HG03342 (cell line): ENCODE measurements around the gene DFFB.
A peak's percentile ranks its signal among the peaks of the same experiment; 100 is the strongest.

ENCODE experiments used
- ATAC-seq: cut with Tn5 transposase; IDR thresholded peaks from one replicate; pipeline ENCODE4 v1.9.1; 2021; ENCODE audit warnings: mild to moderate bottlenecking, moderate library complexity; ENCODE audit not compliant: unreplicated experiment

DFFB gene

DNA sequence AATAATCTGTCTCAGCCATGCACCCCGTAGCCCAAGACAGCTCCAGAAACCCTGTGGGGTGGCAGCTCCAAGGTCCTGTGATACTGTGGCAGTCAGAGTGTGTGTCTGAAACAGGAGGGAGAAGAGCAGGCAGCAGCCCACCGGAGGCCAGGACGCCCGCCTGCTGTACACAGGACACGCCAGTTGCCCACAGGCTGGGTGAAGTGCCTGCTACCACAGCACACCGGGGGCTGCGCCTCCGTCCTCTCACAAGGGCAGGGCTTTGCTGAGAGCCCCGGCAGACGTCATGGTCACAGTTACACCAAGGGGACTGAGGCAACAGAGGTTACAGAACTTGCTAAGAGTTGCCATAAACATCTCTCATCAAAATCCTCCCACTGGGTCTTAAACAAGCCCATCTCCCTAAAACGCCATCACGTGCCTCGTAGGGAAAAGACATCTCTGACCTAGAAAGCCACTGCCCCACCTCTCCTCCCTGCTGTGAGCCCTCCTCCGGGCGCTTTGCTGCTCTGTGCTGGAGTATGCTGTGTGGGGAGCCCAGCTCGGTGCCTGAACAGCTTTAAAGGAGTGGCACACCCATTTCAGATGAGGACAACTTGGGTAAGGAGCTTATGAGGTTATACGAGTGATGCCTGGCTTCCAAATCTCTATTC, 37.5 kb downstream of the DFFB start:
- no peak for ATAC-seq

DNA sequence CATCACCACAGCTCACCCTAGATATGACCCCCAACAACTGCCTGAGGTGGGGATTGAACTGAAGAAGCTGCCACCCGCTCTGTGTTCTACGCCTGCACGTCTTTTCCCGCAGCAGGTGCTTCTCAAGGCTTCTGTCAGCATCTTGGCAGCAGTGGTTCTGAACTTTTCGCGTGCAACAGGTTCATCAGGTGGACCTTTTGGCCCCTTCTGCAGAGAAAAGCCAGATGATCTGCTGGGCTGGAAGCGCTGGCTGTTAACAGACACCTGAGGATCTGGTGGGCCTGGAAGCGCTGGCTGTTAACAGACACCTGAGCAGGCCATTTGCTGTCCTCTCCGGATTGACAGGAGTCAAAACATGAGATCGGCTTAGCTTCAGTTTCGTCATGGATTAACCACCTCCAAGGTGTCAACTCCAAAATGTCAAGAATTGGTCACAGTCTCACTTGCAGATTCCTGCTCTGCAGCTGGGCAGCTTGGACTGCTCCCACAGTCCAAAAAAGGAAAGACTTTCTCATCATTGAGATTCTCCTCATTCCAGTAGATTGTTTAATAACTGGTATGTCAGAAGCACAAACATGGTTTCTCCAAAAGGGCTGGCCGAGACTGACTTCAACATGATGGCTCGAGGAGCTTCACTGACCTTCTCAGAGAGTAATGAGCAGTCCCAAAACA, 38.1 kb downstream of the DFFB start:
- ATAC-seq = no peak

DNA sequence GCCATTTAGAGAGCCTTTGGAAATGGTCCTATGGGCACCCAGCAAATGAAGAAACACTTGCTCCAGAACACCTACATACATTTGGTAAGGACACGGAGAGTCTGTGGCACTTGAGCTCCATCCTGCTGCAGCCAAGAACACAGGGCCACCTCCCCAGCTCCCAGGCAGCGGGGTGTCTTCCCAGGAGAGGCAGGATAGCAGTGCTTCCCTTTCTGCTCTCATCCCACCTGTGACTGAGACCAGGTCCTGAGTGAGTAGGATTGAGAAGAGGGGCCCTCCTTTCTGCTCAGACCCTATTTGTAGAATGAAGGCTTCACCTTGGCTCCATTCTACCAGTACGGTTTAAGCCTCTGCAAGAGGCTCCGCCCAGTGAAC, 38.7 kb downstream of the DFFB start:
- ATAC-seq = no peak

DNA sequence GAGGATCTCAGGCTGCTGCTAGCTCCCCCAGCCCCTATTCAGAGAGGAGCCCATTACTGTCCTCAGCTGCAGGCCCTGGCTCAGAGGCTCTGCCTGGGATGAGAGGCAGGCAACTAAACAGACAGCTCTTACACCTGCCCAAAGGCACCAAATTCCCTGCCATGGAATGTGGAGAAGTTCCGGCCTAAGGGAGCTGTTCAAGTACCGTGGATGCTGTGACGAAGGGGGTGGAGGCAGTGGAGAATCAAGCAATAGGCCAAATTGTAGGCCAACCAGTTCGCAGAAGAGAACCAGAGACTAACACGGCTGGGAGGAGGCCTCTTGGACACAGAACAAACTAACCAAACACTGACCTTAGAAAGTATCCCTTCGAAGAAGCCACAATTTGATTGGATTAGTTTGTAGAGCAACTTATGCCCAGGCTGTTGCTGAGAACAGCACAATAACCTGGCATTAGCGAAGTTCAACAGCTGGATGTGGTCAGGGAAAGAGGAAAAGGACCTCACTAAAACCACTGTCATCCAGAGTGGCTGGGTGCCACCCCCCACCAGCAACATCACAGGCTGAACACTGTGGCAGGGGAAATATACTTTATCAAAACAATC, 39.2 kb downstream of the DFFB start:
- no peak for ATAC-seq

DNA sequence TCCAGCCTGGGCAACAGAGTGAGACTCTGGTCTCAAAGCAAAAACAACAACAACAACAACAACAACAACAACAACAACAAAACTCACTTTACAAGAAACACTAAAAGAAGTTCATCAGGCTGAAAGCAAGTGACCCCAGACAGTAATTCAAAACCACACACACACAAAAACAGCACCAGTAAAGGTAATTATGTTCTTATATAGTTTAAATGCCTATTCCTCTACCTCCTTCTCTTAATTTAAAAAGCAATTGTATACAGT, 41.1 kb downstream of the DFFB start:
- ATAC-seq = no peak

DNA sequence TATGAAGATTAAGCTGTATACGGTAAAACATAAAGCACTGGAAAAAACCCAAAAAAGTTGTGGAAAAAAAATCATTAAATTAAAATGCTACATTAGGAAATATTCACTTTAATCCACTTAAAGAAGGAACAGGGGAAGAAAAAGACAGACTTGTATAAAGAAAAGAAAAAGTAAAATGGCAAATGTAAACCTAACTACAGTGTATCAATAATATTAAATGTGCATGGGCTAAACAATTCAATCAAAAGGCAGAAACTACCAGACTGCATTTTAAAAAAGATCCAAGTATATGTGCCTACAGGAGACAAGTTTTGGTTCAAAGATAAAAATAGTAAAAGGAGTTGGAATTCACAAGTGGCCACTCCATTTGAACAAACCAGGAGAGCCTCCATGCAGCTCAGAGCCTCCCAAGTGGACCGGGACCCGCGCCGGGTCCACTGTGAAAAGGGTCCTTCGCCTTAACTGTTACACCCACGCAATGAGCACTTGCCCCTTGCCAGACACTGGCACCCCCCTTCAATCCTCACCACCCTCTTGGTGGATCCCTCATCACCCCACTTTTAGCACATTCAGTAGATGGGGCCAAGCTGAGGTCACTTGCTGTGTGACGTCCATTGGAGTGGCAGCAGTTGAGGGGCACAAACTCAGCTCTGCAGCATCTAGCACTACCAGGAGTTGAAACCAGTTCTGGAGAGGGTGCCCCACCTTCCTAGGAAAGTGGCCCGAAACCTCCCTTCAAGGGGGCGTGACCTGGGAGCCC, 41.9 kb downstream of the DFFB start:
- no peak for ATAC-seq

DNA sequence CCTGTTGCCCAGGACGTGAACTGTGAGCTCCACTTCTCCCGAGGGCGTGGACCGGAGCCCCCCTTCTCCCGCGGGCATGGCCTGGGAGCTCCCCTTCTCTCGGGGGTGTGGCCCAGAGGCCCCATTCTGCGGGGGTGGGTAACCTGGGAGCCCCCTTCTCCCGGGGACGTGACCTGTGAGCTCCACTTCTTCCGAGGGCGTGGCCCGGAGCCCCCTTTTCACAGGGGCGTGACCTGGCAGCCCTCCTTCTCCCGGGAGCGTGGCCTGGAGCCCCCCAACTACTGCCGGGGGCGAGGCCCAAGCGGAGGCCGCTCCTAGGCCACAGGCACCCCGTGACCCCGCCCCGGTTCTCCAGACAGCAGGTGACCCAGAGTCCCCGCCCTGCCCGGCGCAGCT, 42.5 kb downstream of the DFFB start:
- peak; percentile 5 for ATAC-seq

DNA sequence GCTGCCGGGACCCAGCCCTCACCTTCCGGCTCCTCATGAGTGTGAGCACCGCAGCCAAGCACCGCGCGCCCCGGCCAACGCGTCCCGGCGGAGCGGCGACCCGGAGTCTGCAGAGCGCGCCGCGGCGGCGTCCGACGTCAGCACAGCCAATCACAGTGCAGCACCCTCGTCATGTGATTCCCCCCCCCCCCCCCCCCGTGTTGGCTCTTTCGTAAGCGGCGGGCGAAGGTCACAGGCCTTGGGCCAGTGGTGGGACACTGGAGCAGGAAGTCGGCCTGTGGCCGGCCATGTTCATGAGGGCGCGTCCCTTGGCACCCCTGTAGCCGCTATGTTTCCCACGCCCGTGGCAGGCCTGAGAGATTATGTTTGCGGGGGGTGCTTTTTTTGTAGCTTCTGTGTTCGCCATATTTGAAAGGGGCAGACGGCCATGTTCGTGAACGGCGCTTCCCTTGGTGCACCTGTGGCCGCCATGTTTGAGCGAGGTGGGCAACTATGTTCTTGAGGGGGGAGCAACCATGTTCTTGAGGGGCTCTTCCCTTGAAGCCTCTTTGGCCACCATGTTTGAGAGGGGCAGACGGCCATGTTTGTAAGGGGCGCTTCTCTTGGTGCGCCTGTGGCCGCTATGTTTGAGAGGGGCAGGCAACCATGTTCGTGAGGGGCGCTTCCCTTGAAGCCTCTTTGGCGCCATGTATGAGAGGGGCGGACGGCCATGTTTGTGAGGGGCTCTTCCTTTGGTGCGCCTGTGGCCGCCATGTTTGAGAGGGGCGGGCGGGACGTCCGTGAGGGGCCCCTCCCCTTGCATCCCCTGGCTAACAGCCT, 43.1 kb downstream of the DFFB start, which contains the start of gene C1orf174:
TSS of gene C1orf174 (minus strand) at position 123 of the 819 bp plus-strand sequence. CDS start at position 37, 86 bp downstream.
- ATAC-seq = peak; percentile 64

DNA sequence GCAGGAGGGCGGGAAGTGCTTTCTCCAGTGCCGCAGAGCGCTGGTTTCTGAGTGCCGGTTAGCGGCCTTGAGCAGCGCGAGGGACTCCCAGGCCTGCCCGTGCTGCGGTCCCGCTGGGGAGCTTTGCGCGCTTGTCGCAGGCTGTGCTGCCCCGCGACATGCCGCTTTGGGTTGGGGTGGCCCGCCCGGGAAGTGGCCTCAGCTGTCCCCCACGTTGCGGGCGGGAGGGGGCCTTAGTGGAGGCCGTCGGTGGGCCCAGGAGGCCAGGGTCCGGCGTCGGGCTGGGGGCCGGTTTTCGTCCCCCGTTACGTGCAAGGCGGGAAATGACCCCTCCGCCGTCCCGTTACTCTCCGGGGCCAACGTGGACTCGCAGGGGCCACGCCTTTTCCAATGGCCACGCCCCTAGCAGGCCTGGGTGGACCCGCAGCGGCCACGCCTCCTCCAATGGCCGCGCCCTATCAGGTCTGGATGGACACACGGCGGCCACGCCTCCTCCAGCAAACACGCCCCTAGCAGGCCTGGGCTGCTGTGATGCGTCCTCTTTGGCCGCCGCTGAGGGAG, 43.8 kb downstream of the DFFB start:
- ATAC-seq = peak; percentile 59

DNA sequence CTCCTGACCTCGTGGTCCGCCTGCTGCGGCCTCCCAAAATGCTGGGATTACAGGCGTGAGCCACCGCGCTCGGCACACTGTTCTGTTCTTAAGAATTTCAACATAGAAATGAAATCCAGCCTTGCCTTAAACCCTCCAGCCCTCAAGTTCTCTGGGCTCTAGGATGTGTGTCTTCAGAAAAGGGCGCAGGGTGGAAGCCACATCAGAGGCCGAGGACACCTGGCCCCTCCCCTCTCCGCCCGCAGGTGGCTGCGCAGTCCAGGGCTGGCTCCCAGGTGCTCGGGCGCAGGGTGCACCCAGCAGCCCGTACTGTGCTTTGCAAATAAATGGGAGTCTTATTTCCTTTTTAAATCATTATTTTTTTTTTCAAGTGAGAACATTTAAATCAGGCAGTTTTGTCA, 44.8 kb downstream of the DFFB start:
- no peak for ATAC-seq

DNA sequence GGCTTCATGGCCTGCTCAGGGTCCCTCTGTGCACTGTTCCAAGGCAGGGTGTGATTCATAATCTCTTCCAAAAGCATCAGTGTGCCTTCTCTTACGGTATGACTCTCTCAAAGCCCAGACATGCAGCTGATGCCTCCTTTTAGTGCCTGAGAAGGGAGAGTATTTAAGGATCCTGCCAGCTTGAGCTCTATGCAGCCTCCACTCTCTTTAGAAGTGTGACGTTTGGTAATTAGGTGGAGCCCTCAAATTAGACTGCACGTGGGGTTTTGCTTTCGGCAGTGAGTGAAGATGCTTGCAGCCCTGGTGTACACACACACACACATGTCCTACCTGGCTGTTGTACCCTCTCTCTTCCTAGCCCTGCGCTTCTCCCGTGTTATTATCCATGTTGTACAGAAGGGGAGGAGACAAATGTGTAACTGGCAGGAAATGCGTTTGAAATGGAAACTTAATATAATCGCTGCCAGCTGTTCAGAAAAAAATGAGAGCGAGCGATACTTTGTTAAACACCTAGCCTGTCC, 45.4 kb downstream of the DFFB start:
- no peak for ATAC-seq

DNA sequence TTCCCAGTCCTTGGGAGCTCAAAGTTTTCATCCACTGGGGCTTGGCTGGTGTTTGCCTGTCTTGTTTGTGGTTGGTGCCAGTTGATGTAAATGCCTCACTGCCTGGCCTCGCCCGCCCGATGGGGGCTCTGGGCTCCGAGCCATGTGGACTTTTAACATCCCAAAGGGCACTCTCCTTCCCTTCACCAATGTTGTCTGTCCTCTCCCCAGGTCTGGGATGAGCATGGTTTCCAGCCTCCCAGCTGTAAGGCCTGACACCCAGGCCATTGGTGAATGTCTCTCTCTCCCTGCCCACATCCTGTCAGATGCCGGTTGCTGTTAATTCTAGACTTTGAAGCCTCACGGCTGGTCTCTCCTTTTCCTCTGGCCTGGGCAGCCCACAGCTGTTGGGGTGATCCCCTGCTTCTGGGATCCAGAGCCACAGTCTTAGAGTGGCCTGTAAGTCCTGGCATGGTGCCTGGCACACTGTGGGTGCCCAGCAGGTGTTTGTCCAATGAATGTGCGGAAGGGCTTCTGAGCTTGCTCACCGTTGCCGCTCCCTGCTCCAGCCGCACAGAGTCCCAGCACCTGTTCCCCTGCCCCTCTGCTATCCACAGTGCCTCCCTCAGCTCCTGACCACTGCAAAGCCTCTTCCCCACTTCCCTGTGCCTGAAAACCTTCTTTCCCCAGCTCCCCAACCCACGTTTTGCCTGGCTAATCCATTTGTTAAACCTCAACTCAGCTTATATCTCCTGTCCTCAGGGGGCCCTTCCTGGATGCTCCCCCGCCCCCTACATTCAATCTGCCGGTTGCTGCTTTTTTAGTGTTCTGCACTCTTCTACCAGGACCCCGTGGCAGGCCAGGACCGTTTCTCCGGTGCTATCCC, 46.1 kb downstream of the DFFB start:
- no peak for ATAC-seq

DNA sequence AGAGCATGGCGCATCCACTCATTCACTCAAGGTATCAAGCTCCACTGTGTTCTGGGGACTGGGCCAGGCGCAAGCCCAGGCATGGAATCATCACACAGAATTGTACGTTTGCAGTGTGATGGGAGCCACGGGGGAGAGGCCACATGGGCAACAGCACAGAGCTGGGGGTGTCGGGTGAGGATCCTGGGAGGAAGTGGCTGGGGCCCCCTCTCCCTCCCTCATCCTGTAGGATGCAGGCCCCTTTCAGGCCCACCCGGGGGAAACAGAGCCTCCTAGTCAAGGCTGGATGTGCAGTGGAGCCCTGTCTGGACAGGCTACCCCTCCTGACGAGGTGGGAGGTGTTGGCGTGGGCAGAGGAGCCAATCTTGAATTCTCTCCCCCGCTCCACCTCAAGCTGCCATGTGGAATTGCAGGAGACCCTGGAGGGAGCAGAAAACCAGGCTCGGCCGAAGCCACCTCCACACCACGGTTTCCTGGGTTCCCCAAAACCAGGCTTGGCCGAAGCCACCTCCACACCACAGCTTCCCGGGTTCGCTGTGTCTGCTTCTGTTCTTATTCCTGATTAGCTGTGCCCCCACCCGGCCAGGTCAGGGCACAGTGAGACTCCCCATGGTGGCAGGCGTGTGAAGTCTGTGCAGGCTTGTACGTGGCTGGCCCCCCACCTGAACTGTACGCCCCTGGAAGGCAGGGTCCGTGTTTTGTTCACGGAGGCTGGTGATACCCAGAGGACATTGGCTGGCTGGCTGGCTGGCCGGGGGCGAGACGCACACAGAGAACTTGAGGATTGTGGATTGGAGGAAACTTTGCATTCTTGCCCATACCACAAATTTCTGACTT, 46.9 kb downstream of the DFFB start:
- no peak for ATAC-seq

DNA sequence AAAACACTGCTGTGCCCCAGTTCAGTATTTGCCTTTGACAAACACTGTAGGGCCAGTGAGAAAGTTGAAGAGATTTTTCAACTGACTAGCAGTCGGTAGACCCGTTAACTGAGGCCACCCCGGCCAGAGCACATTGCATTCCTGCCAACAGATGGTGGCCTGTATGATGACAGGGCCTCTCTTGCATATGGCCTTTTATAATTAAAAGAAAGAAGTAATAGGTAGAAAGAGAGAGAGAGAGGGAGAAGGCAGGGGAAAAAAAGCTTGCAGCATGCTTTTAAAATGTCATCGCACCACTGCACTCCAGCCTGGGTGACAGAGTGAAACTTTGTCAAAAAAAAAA, 47.5 kb downstream of the DFFB start:
- no peak for ATAC-seq

DNA sequence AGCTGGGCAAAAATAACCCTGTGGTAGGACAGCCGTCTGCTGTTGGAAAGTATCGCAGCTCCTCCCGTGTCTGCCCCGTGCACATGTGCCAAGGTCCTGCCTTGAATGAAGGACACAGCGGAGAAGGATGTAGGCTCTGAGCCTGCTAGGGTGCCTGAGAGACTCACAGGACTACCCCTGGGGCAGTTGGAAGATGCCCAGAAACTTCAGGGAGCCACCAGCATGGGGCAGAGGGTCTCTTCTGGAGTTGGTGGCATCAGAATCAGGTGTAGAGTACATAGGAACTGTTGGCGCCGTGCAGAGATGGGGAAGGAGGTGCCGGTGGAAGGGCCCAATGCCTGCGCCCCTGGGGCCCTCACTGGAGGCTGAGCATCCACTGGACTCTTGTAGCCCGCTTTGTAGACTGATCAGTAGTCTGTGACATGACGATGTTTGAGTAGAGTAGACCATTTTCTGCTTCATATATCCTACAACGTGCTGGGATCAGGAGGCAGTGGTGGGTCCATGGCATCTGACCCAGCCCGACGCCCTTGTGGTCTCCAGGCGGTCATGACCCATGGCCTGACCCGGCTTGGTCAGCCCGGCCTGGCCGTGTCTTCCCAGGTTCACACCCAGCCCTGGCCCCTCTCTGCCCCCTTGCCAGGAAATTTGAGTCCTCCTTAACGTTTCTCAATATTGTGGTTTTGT, 48.1 kb downstream of the DFFB start:
- no peak for ATAC-seq

DNA sequence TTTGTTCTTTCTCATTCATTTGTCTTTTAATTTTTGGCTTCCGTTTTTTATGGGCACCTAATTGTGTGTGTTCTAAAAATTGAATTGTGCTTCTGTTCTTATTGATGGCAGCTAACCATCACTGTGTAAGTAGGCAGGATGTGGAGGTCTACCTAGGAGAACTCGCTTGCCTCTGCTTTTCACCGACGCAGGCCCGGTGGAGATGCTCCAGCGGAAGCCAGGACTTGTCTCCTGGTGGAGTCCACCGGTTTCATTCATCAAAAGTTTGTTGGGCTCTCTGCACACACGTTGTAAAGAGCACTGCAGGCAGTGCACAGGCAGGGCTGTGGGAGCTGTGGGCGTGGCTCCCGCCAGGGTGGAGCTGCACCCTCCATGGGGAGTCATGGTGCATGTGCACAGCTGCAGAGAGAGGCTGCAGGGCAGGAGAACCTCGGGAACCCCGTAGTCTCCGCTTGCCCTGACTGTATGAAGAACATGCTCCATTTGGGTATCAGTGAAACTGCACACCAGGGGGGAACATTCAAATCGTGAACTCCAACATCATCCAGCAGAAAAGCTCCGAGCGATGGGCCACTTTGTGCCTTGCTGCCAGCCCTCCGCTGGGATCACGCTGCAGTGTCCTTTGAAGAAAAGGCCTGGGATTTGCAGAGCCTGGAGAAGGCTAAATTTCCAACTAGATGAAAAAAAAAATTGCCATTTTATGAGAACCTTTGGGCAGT, 48.8 kb downstream of the DFFB start:
- no peak for ATAC-seq

DNA sequence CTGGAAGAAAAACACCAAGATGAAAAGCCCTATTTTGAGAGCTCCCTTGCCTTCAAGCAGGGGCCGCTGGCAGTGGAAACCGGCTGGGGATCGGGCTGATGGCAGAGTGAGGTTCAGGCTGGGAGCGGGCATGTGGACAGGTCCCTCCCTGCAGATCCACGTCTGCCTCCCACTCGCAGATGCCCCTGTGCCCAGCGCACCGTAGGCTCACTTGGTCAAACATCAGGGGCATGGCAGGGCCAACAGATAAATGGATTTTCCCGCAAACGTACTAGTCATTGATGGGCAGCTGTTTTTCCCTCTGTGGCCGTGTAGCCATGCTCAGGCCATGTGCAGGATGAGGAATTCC, 49.4 kb downstream of the DFFB start:
- ATAC-seq = no peak
